Tibial nerve (tissue), 4 donors: ENCODE results near the gene ZNF579.

ENCODE experiments used
- EP300 ChIP-seq, 2 donors: sonication (generic); formaldehyde crosslinking; IDR thresholded peaks; one replicate each; pipeline ENCODE4 v1.6.1; 2017; ENCODE audit warnings: antibody characterized with exemption in 2 of 2, mild to moderate bottlenecking in 1 of 2
- POLR2A ChIP-seq, 2 donors: fragments of 450-650 bp; IDR thresholded peaks; one replicate each; pipeline ENCODE4 v1.6.1; 2017; ENCODE audit warnings: antibody characterized with exemption in 2 of 2, mild to moderate bottlenecking in 2 of 2, moderate library complexity in 2 of 2
- TF ChIP-seq, protein P1 (sequence below), 5 experiments: fragments of 200-600 bp in 3 of 5; fragments of 450-650 bp in 2 of 5; sonication (generic) in 3 of 5; IDR thresholded peaks; one replicate each; pipeline ENCODE4 v1.5.1; 2016 to 2019; ENCODE audit warnings: antibody characterized with exemption in 5 of 5, mild to moderate bottlenecking in 3 of 5, moderate library complexity in 2 of 5

DNA sequence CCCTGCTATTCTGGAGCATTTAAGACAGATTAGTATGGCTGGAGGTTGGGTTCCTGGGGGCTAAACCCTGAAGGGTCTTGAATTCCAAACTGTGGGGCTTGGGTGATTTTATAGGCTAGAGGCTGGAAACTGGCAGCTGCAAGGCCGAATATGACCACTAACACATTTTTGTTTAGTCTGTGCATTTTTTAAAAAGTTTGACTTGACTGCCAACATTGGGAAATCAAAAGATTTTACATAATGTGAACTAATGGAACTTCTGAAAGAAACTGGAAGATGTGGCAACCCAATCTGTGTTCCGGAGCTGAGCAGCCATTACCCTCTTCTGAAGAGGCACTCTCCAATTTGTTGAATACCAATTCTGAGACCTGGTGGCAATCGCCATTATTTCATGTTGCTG lies 38.6 kb upstream of the ZNF579 start:
- TF ChIP-seq, protein P1, sequence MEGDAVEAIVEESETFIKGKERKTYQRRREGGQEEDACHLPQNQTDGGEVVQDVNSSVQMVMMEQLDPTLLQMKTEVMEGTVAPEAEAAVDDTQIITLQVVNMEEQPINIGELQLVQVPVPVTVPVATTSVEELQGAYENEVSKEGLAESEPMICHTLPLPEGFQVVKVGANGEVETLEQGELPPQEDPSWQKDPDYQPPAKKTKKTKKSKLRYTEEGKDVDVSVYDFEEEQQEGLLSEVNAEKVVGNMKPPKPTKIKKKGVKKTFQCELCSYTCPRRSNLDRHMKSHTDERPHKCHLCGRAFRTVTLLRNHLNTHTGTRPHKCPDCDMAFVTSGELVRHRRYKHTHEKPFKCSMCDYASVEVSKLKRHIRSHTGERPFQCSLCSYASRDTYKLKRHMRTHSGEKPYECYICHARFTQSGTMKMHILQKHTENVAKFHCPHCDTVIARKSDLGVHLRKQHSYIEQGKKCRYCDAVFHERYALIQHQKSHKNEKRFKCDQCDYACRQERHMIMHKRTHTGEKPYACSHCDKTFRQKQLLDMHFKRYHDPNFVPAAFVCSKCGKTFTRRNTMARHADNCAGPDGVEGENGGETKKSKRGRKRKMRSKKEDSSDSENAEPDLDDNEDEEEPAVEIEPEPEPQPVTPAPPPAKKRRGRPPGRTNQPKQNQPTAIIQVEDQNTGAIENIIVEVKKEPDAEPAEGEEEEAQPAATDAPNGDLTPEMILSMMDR (IDR thresholded peaks at IDR 0.05) = no peak
- TF ChIP-seq POLR2A (IDR thresholded peaks at IDR 0.05) = no peak
- TF ChIP-seq EP300 (IDR thresholded peaks at IDR 0.05) = no peak
